Colonic mucosa (tissue), 4 donors: ENCODE results near the gene TBCK. TPM values are rescaled to one million over a fixed set of nuclear protein-coding genes. Genes with fewer than 3 reads are reported as not detected.

Experiments
- DNase-seq: peaks from one replicate; pipeline ENCODE4 v3.0.0-alpha.2; 2020
- H3K27ac ChIP-seq: fragments of 200-600 bp; one replicate; pipeline ENCODE4 v1.8.0; 2021
- H3K27me3 ChIP-seq: fragments of 200-600 bp; one replicate; pipeline ENCODE4 v1.8.0; 2021
- H3K36me3 ChIP-seq: fragments of 200-600 bp; one replicate; pipeline ENCODE4 v1.8.0; 2021
- H3K4me1 ChIP-seq: fragments of 200-600 bp; one replicate; pipeline ENCODE4 v1.8.0; 2021; ENCODE audit warnings: mild to moderate bottlenecking
- H3K4me3 ChIP-seq: fragments of 200-600 bp; one replicate; pipeline ENCODE4 v1.8.0; 2021
- H3K9ac ChIP-seq, 2 donors: one replicate each; pipeline ENCODE4 v1.7.0; 2013; ENCODE audit warnings: control low read depth in 2 of 2, low read depth in 2 of 2, low read length in 2 of 2
- H3K9me3 ChIP-seq: fragments of 200-600 bp; one replicate; pipeline ENCODE4 v1.8.0; 2021
- intact Hi-C: fragments of 100-400 bp; cut with DNase I; formaldehyde crosslinking; loops from one replicate; pipeline ENCODE4 v1.14.1; 2022
- total RNA-seq, 2 donors: library from RNA; stranded (reverse); fragmentation: NEBNext Ultra II Directional in 1 of 2; extraction: Animal tissue kit (Norgen Biotek cat#: 25700) in 1 of 2; gene quantifications; one replicate each; pipeline ENCODE4 v1.2.1, GENCODE V29; 2021
- TF ChIP-seq, protein P1 (sequence below): fragments of 200-600 bp; IDR thresholded peaks from one replicate; pipeline ENCODE4 v1.8.0; 2022; ENCODE audit warnings: antibody characterized with exemption, mild to moderate bottlenecking
- donor health status: healthy.
- donor health status: DM: no; HTN: no; CAD: no.
- donor health status: DM: no; HTN: no; CAD: no.

TBCK gene
- total RNA-seq: 10 to 100 TPM; 27.4 to 33.9 TPM

- TF ChIP-seq, protein P1, sequence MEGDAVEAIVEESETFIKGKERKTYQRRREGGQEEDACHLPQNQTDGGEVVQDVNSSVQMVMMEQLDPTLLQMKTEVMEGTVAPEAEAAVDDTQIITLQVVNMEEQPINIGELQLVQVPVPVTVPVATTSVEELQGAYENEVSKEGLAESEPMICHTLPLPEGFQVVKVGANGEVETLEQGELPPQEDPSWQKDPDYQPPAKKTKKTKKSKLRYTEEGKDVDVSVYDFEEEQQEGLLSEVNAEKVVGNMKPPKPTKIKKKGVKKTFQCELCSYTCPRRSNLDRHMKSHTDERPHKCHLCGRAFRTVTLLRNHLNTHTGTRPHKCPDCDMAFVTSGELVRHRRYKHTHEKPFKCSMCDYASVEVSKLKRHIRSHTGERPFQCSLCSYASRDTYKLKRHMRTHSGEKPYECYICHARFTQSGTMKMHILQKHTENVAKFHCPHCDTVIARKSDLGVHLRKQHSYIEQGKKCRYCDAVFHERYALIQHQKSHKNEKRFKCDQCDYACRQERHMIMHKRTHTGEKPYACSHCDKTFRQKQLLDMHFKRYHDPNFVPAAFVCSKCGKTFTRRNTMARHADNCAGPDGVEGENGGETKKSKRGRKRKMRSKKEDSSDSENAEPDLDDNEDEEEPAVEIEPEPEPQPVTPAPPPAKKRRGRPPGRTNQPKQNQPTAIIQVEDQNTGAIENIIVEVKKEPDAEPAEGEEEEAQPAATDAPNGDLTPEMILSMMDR: no peak
- DNase-seq: peak; percentile 92
- Histone ChIP-seq H3K27ac (peak within 1 kb of the TSS; percentile 90), H3K4me3 (peak within 1 kb of the TSS; percentile 91), H3K9ac (peak within 1 kb of the TSS; percentile 80 to 97), H3K27me3 (no peaks in the 10 kb centered on the region), H3K4me1 (no peaks in the 10 kb centered on the region), H3K36me3 (no peaks in the 10 kb centered on the region), H3K9me3 (no peaks in the 10 kb centered on the region)
- intact Hi-C loops: no loop called here
Observed at GRCh38 chr4:106315968-106316772, at the start of gene TBCK, which contains the start of gene AIMP1. Gene TBCK (minus strand): TSS chr4:106316209. CDS start chr4:106308960, 7,249 bp downstream. Gene AIMP1 (plus strand): TSS chr4:106316550. CDS start chr4:106325010, 8,460 bp downstream.

GRCh38 chr4:106365613-106366012, 49.6 kb upstream of the TBCK start:
- Histone ChIP-seq H3K9me3 (no peaks in the 10 kb centered on the region), H3K4me1 (no peaks in the 10 kb centered on the region), H3K27me3 (no peaks in the 10 kb centered on the region), H3K4me3 (no peak overlapping the region), H3K36me3 (no peaks in the 10 kb centered on the region), H3K27ac (no peak overlapping the region), H3K9ac (no peak overlapping the region)
- DNase-seq: no peak
- TF ChIP-seq, protein P1: no peak
- intact Hi-C loops: no loop called here

DNA sequence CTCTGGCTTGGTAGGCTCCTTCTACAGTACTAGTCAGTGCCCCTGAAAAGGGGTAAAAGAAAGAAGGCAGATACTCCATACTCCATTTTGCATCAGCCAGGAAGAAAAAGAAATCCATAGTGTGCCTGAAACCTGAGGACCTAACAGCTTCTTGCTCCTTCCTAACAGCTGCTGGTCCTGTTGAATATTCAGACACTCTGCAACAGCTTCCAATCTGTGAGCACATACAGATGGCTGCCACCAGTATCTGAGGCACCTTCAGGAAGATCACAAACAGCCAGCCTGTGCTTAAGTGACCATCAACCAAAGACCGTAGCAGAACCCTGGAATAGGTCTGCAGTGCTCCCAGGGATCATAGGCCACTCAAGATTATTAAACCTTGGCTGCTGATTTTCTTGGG, 48.3 kb upstream of the TBCK start:
- no peaks in the 10 kb centered on the region for H3K36me3 ChIP-seq
- TF ChIP-seq, protein P1: no peak
- H3K27me3 ChIP-seq: no peaks in the 10 kb centered on the region
- H3K4me3 ChIP-seq: no peak overlapping the region
- intact Hi-C loops: no loop called here
- no peak for DNase-seq
- H3K9ac ChIP-seq: no peak overlapping the region
- H3K4me1 ChIP-seq: no peaks in the 10 kb centered on the region
- H3K27ac ChIP-seq: no peak overlapping the region
- H3K9me3 ChIP-seq: no peaks in the 10 kb centered on the region

DNA sequence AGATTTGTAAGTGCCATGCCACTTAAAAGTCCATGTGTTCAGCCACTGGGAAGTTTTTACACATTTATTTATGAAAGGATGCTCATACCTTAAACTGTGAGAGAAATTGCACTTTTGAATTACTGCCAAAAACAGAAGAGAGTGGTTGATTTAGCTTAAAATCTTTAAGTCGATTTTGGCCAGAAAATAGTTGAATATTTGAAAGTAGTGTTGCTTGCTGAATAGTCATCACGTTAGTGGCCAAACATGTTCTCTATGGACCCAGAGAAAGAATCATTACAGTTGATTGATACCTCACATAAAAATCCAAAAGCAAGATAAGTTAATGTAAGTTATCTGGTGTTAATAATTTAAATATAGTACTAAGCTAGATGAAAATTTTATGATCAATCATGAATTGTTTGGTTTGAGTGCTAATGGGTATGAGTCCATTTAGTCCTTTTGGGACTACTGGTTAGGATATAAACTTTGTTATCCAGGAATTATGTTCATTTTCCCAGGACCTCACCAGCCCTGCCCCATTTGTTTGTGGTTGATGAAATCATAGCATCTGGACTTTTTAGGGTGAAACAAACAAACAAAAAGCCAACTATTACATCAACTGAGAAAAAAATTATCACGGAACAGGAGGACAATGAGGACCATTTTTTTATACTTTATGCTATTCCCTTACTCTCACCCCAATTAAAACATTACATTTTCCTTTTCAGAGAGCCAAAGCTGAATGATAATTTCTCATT, 46.2 kb upstream of the TBCK start:
- H3K27me3 ChIP-seq: no peaks in the 10 kb centered on the region
- H3K9ac ChIP-seq: no peak overlapping the region
- intact Hi-C loops: no loop called here
- no peak overlapping the region for H3K4me3 ChIP-seq
- no peaks in the 10 kb centered on the region for H3K9me3 ChIP-seq
- no peaks in the 10 kb centered on the region for H3K36me3 ChIP-seq
- no peak overlapping the region for H3K27ac ChIP-seq
- DNase-seq: no peak
- TF ChIP-seq, protein P1: no peak
- no peaks in the 10 kb centered on the region for H3K4me1 ChIP-seq

DNA sequence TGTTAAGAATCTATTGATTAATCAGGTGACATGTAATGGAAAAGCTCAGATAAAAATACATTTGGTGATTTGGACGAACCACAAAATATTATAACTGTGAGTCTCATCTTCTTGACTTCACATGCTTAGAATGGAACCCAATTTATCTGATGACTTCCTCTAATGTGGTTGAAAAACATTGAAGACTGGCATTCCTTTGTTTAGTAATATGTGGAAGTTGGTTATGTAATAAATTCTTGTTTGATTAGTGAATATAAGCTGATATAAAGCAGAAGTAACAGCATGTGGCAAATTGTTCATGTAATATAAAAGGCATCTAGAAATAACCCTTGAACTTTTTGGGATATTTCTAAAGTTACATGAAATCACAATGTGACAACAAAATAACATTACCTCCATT, 42.9 kb upstream of the TBCK start:
- intact Hi-C loops: no loop called here
- Histone ChIP-seq H3K9ac (no peak overlapping the region), H3K27me3 (no peaks in the 10 kb centered on the region), H3K36me3 (no peaks in the 10 kb centered on the region), H3K27ac (no peak overlapping the region), H3K4me3 (no peak overlapping the region), H3K9me3 (no peaks in the 10 kb centered on the region), H3K4me1 (no peaks in the 10 kb centered on the region)
- TF ChIP-seq, protein P1: no peak
- no peak for DNase-seq
